Measurements from ENCODE around the gene SPATA25.

The SPATA25 gene

DNA sequence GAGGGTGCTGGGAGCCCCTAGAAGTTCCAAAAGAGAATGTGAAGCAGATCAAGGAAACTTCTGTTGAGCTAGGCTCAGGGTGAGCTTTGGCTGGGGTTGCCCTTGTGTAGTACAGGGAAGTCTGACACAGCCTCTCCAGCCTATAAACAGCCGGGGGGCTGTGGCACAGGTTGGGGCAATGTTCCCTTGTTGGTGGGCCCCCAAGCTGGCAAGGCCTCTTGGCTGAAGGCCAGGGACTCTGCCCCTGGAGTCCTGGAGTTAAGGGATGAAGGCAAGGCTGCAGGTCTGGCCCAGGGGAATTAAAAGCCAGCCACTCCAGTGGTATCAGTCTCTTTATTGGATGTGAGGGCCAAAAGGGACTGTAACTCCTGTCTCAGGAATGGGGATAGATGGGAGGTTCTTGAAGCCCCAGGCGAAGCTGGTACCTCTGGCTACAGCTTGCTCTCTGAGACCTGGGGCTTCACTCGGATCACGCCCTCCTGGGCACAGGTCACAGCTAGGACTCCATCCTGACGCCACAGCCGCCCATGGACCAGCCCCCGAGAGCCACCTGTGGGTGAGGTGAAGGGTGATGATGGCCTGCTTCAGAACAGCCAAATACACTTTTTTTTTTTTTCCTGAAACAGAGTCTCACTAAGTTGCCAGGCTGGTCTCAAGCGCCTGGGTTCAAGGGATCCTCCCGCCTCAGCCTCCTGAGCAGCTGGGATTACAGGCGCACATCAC, 45.9 kb downstream of the SPATA25 start:
- no peak for TF ChIP-seq FOXM1 (IDR thresholded peaks at IDR 0.05; ENCODE audit: borderline replicate concordance, low read depth)
- no peak for TF ChIP-seq TEAD4 (IDR thresholded peaks at IDR 0.05)
- TF ChIP-seq, protein P1, sequence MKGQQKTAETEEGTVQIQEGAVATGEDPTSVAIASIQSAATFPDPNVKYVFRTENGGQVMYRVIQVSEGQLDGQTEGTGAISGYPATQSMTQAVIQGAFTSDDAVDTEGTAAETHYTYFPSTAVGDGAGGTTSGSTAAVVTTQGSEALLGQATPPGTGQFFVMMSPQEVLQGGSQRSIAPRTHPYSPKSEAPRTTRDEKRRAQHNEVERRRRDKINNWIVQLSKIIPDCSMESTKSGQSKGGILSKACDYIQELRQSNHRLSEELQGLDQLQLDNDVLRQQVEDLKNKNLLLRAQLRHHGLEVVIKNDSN (IDR thresholded peaks at IDR 0.05), result no peak
- TF ChIP-seq TAF1 (IDR thresholded peaks at IDR 0.05; ENCODE audit: low read depth), result no peak
- TF ChIP-seq TCF12 (IDR thresholded peaks at IDR 0.05; ENCODE audit: low read depth), result no peak
- TF ChIP-seq, protein P2, sequence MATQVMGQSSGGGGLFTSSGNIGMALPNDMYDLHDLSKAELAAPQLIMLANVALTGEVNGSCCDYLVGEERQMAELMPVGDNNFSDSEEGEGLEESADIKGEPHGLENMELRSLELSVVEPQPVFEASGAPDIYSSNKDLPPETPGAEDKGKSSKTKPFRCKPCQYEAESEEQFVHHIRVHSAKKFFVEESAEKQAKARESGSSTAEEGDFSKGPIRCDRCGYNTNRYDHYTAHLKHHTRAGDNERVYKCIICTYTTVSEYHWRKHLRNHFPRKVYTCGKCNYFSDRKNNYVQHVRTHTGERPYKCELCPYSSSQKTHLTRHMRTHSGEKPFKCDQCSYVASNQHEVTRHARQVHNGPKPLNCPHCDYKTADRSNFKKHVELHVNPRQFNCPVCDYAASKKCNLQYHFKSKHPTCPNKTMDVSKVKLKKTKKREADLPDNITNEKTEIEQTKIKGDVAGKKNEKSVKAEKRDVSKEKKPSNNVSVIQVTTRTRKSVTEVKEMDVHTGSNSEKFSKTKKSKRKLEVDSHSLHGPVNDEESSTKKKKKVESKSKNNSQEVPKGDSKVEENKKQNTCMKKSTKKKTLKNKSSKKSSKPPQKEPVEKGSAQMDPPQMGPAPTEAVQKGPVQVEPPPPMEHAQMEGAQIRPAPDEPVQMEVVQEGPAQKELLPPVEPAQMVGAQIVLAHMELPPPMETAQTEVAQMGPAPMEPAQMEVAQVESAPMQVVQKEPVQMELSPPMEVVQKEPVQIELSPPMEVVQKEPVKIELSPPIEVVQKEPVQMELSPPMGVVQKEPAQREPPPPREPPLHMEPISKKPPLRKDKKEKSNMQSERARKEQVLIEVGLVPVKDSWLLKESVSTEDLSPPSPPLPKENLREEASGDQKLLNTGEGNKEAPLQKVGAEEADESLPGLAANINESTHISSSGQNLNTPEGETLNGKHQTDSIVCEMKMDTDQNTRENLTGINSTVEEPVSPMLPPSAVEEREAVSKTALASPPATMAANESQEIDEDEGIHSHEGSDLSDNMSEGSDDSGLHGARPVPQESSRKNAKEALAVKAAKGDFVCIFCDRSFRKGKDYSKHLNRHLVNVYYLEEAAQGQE (IDR thresholded peaks at IDR 0.05; ENCODE audit: low read depth), result no peak
- no peak for TF ChIP-seq NFIC (IDR thresholded peaks at IDR 0.05)
- TF ChIP-seq RAD21 (IDR thresholded peaks at IDR 0.05; ENCODE audit: low read depth), result no peak
- TF ChIP-seq YY1 (IDR thresholded peaks at IDR 0.05; ENCODE audit: low read depth), result no peak

DNA sequence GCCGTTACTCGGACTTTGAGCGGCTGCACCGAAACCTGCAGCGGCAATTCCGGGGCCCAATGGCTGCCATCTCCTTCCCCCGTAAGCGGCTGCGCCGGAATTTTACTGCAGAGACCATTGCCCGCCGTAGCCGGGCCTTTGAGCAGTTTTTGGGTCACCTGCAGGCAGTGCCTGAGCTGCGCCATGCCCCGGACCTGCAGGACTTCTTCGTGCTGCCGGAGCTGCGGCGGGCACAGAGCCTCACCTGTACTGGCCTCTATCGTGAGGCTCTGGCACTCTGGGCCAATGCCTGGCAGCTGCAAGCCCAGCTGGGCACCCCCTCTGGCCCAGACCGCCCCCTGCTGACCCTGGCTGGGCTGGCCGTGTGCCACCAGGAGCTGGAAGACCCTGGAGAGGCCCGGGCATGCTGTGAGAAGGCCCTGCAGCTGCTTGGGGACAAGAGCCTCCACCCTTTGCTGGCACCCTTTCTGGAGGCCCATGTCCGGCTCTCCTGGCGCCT, 46.7 kb downstream of the SPATA25 start:
- TF ChIP-seq, protein P1 (IDR thresholded peaks at IDR 0.05), result no peak
- no peak for TF ChIP-seq TAF1 (IDR thresholded peaks at IDR 0.05; ENCODE audit: low read depth)
- TF ChIP-seq, protein P3, sequence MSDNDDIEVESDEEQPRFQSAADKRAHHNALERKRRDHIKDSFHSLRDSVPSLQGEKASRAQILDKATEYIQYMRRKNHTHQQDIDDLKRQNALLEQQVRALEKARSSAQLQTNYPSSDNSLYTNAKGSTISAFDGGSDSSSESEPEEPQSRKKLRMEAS (IDR thresholded peaks at IDR 0.05), result no peak
- no peak for TF ChIP-seq EP300 (IDR thresholded peaks at IDR 0.05; ENCODE audit: borderline replicate concordance)
- TF ChIP-seq FOXM1 (IDR thresholded peaks at IDR 0.05; ENCODE audit: borderline replicate concordance, low read depth), result no peak
- TF ChIP-seq NFIC (IDR thresholded peaks at IDR 0.05), result no peak
- no peak for TF ChIP-seq TCF12 (IDR thresholded peaks at IDR 0.05; ENCODE audit: low read depth)
- TF ChIP-seq ZBTB7A (IDR thresholded peaks at IDR 0.05; ENCODE audit: low read depth), result no peak
- no peak for TF ChIP-seq TEAD4 (IDR thresholded peaks at IDR 0.05)

DNA sequence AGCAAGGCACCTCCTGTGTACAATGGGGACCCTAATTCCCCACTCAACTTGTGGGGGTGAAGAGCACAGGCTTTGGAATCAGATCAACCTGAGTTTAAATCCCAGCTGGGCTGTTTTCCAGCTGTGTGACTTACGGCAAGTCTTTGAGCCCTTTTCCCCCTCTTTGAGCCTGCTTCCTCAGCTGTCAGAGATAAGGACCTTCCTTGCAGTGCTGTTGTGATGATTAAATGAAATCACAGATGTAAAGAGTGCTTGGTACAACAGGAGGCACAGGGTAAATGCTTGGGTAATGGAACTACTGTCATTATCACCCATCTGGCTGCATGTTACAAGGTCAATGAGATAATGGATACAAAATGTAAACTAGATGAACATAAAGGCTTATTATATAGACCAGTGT, 50.6 kb downstream of the SPATA25 start:
- TF ChIP-seq NFIC (IDR thresholded peaks at IDR 0.05), result no peak
- no peak for TF ChIP-seq CREB1 (IDR thresholded peaks at IDR 0.05; ENCODE audit: low read depth)
- no peak for TF ChIP-seq TAF1 (IDR thresholded peaks at IDR 0.05; ENCODE audit: low read depth)
- no peak for TF ChIP-seq TCF12 (IDR thresholded peaks at IDR 0.05; ENCODE audit: low read depth)
- TF ChIP-seq, protein P3 (IDR thresholded peaks at IDR 0.05), result no peak
- TF ChIP-seq TEAD4 (IDR thresholded peaks at IDR 0.05), result no peak
- TF ChIP-seq EP300 (IDR thresholded peaks at IDR 0.05; ENCODE audit: borderline replicate concordance), result no peak

Measured in Ishikawa (cell line).